ENCODE data around the gene FSIP1.

The FSIP1 gene

GRCh38 chr15:39792025-39792843, 9.6 kb upstream of the FSIP1 start:
- DNase-seq (ENCODE audit: low spot score), result no peak

DNA sequence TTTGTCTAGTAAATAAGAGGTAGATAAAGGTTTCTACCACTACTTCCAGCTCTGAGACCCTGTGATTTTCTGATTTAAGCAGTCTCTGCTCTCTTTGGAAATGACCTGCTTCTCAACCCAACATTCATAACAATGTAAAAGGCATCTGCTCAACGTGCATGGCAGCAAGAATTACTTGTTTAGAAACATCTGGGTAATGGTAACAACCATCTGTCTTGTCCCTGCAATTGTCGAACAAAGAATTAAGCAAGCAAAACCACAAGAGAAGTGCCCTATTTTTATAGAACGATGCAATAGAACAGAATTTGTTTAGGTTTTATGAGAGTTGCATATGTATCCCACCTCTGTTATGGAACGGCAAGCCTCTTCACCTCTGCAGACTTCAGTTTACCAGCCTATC, 7.1 kb upstream of the FSIP1 start:
- DNase-seq (ENCODE audit: low spot score), result no peak

DNA sequence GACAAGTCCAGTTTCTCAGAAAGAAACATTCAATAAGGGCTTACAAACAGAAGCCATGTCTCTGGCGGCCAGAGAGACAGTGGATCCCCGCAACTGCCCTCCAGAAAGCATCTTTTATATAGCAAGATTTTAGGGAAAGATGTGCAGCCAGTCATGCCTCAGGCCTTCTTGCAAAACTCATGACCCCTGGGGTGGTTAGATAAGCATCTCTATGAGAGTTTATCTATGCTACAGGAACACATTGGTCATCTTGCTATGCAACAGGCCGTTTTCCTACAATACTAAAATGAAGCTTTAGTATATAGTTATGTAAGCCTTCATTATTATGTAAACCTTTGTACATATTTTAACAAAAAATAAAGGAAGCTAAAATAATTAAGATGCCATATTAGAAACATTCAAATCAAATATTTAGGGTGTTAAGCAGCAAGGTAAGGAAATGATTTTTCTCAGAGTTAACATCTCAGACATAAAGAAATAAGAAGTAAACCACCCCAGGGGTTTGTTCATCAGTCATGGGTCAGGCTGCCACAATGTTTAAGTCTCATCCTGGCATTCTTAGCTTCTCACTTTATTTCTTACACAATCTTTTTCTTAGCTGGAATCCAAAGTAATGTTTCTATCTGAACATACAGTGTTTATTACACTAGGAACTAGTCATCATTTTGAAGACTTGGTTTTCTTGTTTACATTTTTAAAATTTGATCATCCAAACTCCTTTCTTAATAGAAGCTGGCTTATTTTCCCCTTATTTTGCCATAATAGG, 6.3 kb upstream of the FSIP1 start:
- DNase-seq (ENCODE audit: low spot score), result peak; percentile 40

DNA sequence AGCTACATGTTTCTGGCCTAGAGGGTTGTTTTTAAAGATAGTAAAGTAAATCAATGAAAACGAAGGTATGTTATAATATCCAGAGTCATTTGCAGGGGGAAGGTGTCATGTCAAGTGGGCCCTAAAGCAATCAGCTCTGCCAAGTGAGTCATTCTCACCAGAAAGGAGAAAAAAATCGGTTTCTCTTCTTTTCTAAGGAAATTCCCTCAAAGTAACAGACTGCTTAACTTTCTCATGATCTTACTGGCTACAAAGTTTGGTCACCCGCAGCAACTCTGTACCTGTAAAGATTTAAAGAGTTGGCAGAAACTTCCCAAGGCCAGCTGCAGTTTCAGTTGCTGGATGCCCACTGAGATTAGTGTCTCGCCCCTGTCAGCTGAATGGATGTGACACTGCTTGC, 5.5 kb upstream of the FSIP1 start:
- no peak for DNase-seq (ENCODE audit: low spot score)

- no peak for DNase-seq (ENCODE audit: low spot score)
Observed at GRCh38 chr15:39787479-39787878, 4.8 kb upstream of the FSIP1 start.

GRCh38 chr15:39786447-39787056, 3.9 kb upstream of the FSIP1 start:
- DNase-seq (ENCODE audit: low spot score), result peak; percentile 36

GRCh38 chr15:39785841-39786240, 3.2 kb upstream of the FSIP1 start:
- DNase-seq (ENCODE audit: low spot score), result no peak

GRCh38 chr15:39785139-39785538, 2.5 kb upstream of the FSIP1 start:
- DNase-seq (ENCODE audit: low spot score), result no peak

- DNase-seq (ENCODE audit: low spot score), result no peak
Observed at GRCh38 chr15:39784638-39785037, 2.0 kb upstream of the FSIP1 start.

- DNase-seq (ENCODE audit: low spot score), result no peak
Observed at GRCh38 chr15:39784125-39784524, 1.5 kb upstream of the FSIP1 start.

GRCh38 chr15:39783244-39783820, 691 bp upstream of the FSIP1 start:
- no peak for DNase-seq (ENCODE audit: low spot score)

DNA sequence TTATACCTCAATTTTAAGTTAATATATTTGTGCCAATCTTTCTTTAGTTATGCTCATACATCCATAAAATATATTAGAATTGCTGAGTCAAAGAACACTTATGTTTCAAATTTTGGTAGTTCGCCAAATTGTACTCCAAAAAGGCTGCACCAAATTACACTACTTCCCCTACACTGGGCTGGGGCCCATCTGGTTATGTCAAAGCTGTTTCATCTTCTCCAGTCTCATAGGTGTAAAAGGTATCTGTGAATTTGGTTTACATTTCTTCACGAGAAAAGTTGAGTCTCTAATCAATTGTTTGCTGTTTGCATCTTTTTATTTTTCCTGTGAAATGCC, 706 bp downstream of the FSIP1 start:
- DNase-seq (ENCODE audit: low spot score), result no peak

- DNase-seq (ENCODE audit: low spot score), result no peak
Observed at GRCh38 chr15:39781147-39781966, 1.3 kb downstream of the FSIP1 start.

- no peak for DNase-seq (ENCODE audit: low spot score)
Observed at GRCh38 chr15:39778021-39778420, 4.6 kb downstream of the FSIP1 start.

DNA sequence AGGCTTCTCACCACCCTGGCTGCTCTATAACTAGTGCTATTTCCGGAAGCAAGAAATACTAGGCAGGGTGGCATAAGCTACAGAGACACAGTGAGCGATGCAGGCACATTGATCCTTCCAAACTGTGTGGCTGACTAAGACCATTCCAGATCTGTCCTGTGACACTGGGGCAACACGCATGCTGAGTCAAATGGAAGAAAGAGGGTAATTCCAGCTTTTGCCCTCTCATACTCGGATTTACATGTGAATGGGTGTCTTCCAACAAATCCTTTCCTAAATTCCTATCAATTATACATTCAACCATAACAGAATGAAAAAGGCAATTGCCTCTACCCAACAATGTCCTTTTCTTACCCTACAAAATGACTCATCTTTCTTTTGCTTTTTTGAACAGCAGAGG, 5.1 kb downstream of the FSIP1 start:
- no peak for DNase-seq (ENCODE audit: low spot score)

DNA sequence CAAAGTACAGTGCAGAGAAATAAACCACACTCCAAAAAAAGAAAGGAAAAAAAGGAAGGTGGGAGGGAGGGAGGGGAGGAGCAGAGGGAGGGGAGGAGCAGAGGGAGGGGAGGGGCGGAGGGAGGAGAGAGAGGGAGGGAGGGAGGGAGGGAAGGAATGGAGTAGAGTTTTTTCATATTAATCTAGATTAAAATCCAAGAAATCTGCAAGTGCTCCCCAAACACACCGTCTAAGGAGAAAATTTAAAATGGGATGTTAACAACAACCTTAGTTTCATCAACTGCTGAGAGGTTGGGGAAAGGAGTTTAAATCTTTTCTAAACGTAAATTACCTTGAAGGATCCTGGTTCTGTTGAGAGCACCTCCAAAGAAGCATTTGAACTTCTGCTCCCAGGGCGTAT, 6.6 kb downstream of the FSIP1 start:
- DNase-seq (ENCODE audit: low spot score), result no peak

DNA sequence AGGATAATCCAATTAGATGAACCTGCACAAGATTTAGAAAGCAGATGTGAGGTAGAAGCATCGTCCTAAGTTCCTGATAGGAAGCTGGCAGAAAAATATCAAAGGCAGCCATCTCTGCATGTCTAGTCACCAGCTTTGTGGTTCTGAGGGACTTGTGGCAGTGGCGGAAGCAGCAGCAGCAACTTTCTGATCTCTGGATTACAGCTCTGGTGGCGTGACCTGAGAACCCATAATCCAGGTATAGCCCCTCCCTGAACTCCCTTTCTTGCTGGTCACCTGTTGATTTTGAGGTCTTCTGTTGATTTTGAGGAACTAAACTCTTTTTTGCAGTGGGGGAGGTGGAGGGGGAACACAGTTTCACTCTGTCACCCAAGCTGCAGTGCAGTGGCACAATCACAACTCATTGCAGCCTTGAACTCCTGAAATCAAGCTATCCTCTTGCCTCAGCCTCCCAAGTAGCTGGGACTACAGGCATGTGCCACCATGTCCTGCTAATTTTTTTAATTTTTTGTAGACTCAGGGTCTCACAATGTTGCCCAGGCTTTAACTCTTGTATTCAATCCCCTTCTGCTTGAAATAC, 7.9 kb downstream of the FSIP1 start:
- DNase-seq (ENCODE audit: low spot score), result no peak

- peak; percentile 63 for DNase-seq (ENCODE audit: low spot score)
Observed at GRCh38 chr15:39770748-39771689, 11.6 kb downstream of the FSIP1 start.

DNA sequence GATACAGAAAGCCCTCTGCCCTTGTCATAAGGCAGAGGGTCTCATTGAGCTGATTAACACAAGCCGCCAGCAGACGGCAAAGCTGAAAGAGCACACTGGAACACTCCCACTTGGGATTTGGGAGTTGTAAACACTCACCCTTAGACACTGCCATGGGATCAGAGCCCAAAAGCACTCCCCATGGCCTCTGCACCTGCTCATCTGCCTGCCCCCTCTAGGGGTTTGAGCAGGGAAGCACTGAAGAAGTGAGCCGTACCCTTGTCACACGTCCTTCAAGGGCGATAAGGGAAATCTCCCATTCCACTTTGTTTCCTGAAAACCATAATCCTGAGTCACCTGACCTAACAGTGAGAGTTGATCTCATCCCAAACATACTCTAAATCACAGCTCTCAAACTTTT, 14.7 kb downstream of the FSIP1 start:
- DNase-seq (ENCODE audit: low spot score), result no peak

DNA sequence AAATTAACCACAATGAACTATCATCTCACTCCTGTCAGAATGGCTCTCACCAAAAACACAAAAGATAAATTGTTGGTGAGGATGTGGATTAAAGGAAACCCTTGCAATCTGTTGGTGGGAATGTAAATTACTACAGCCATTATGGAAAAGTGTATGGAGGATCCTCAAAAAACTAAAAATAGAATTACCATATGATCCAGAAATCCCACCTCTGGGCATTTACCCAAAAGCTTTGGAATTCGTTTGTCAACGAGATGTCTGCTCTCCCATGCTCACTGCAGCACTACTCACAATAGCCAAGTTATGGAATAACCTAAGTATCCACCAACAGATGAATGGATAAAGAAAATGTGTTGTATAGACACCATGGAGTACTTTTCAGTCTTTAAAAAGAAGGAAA, 21.6 kb downstream of the FSIP1 start:
- DNase-seq (ENCODE audit: low spot score), result no peak

All from AG08396 (cell line).